Transverse colon (tissue), 4 donors: ENCODE measurements around the gene PCMTD2.

Experiments used
- CTCF ChIP-seq, 5 experiments: fragments of 200-600 bp in 3 of 5; fragments of 450-650 bp in 2 of 5; sonication (generic) in 3 of 5; IDR thresholded peaks; 1 replicate in 2 of 5; 2 replicates in 3 of 5; pipeline ENCODE4 v1.5.1; 2016 to 2017; ENCODE audit warnings: antibody characterized with exemption in 5 of 5, inconsistent platforms in 3 of 5, mild to moderate bottlenecking in 2 of 5, moderate library complexity in 1 of 5
- POLR2A ChIP-seq: fragments of 450-650 bp; IDR thresholded peaks from one replicate; pipeline ENCODE4 v1.6.1; 2016; ENCODE audit warnings: antibody characterized with exemption, mild to moderate bottlenecking, moderate library complexity
- POLR2AphosphoS5 ChIP-seq, 3 donors: sonication (generic); formaldehyde crosslinking; IDR thresholded peaks; one replicate each; pipeline ENCODE4 v1.6.1; 2016; ENCODE audit warnings: antibody characterized with exemption in 3 of 3

- TF ChIP-seq CTCF (IDR thresholded peaks at IDR 0.05) (no peak), POLR2A (no peak), POLR2AphosphoS5 (IDR thresholded peaks at IDR 0.05) (no peak)
Observed at GRCh38 chr20:64223526-64224067, 32.0 kb upstream of the PCMTD2 start.
